ENCODE results near the gene LONP1. TPM values are rescaled to one million over a fixed set of nuclear protein-coding genes. Genes with fewer than 3 reads are reported as not detected.
"Not testable (repeated sequence)": the region's sequence is repeated elsewhere in the genome, so short reads cannot be mapped to it uniquely, and the experiment has no call there.

Gene LONP1
- total RNA-seq, 1 donor, result 46.4 TPM

- peak overlapping the region; percentile 87 for H3K4me3 ChIP-seq (ENCODE audit: low read length)
- no peaks in the 10 kb centered on the region for H3K9me3 ChIP-seq (ENCODE audit: low read depth, low read length)
- peaks cover 29% of the 10 kb centered on the region for H3K4me1 ChIP-seq (ENCODE audit: insufficient read depth, low read length)
- H3K27me3 ChIP-seq (ENCODE audit: insufficient read depth, low read length), result no peaks in the 10 kb centered on the region
Measured at GRCh38 chr19:5718579-5719273, 1.2 kb downstream of the LONP1 start.

- no peaks in the 10 kb centered on the region for H3K27me3 ChIP-seq (ENCODE audit: insufficient read depth, low read length)
- H3K9me3 ChIP-seq (ENCODE audit: low read depth, low read length), result no peaks in the 10 kb centered on the region
- H3K4me3 ChIP-seq (ENCODE audit: low read length), result no peak overlapping the region
- H3K4me1 ChIP-seq (ENCODE audit: insufficient read depth, low read length), result peaks cover 29% of the 10 kb centered on the region
Measured at GRCh38 chr19:5718037-5718578, 1.8 kb downstream of the LONP1 start.

- no peak overlapping the region for H3K4me3 ChIP-seq (ENCODE audit: low read length)
- H3K27me3 ChIP-seq (ENCODE audit: insufficient read depth, low read length), result no peaks in the 10 kb centered on the region
- H3K4me1 ChIP-seq (ENCODE audit: insufficient read depth, low read length), result peaks cover 29% of the 10 kb centered on the region
- no peaks in the 10 kb centered on the region for H3K9me3 ChIP-seq (ENCODE audit: low read depth, low read length)
Measured at GRCh38 chr19:5717215-5717935, 2.6 kb downstream of the LONP1 start.

GRCh38 chr19:5714816-5715215 is 5.1 kb downstream of the LONP1 start:
- H3K4me3 ChIP-seq (ENCODE audit: low read length), result no peak overlapping the region
- peaks cover 21% of the 10 kb centered on the region for H3K4me1 ChIP-seq (ENCODE audit: insufficient read depth, low read length)
- no peaks in the 10 kb centered on the region for H3K9me3 ChIP-seq (ENCODE audit: low read depth, low read length)
- H3K27me3 ChIP-seq (ENCODE audit: insufficient read depth, low read length), result no peaks in the 10 kb centered on the region

- no peak overlapping the region for H3K4me3 ChIP-seq (ENCODE audit: low read length)
- H3K27me3 ChIP-seq (ENCODE audit: insufficient read depth, low read length), result no peaks in the 10 kb centered on the region
- H3K9me3 ChIP-seq (ENCODE audit: low read depth, low read length), result no peaks in the 10 kb centered on the region
- peaks cover 7% of the 10 kb centered on the region for H3K4me1 ChIP-seq (ENCODE audit: insufficient read depth, low read length)
Measured at GRCh38 chr19:5713228-5713627, 6.7 kb downstream of the LONP1 start.

GRCh38 chr19:5711713-5712161 is 8.2 kb downstream of the LONP1 start:
- H3K27me3 ChIP-seq (ENCODE audit: insufficient read depth, low read length), result no peaks in the 10 kb centered on the region
- no peaks in the 10 kb centered on the region for H3K4me1 ChIP-seq (ENCODE audit: insufficient read depth, low read length)

GRCh38 chr19:5711025-5711424 is 8.9 kb downstream of the LONP1 start:
- no peaks in the 10 kb centered on the region for H3K9me3 ChIP-seq (ENCODE audit: low read depth, low read length)
- no peak overlapping the region for H3K4me3 ChIP-seq (ENCODE audit: low read length)
- no peaks in the 10 kb centered on the region for H3K4me1 ChIP-seq (ENCODE audit: insufficient read depth, low read length)
- H3K27me3 ChIP-seq (ENCODE audit: insufficient read depth, low read length), result no peaks in the 10 kb centered on the region

More at GRCh38 chr19:5711713-5712161, 8.2 kb downstream of the LONP1 start:
- no peaks in the 10 kb centered on the region for H3K9me3 ChIP-seq (ENCODE audit: low read depth, low read length)
- no peak overlapping the region for H3K4me3 ChIP-seq (ENCODE audit: low read length)

- Histone ChIP-seq H3K27me3 (ENCODE audit: insufficient read depth, low read length) (no peaks in the 10 kb centered on the region), H3K9me3 (ENCODE audit: low read depth, low read length) (no peaks in the 10 kb centered on the region), H3K4me1 (ENCODE audit: insufficient read depth, low read length) (no peaks in the 10 kb centered on the region), H3K4me3 (ENCODE audit: low read length) (no peak overlapping the region)
Measured at GRCh38 chr19:5707576-5708575, 12.1 kb downstream of the LONP1 start.

- no peak overlapping the region for H3K4me3 ChIP-seq (ENCODE audit: low read length)
- no peaks in the 10 kb centered on the region for H3K27me3 ChIP-seq (ENCODE audit: insufficient read depth, low read length)
- no peaks in the 10 kb centered on the region for H3K4me1 ChIP-seq (ENCODE audit: insufficient read depth, low read length)
- H3K9me3 ChIP-seq (ENCODE audit: low read depth, low read length), result no peaks in the 10 kb centered on the region
Measured at GRCh38 chr19:5706876-5707573, 12.9 kb downstream of the LONP1 start.

- Histone ChIP-seq H3K4me1 (ENCODE audit: insufficient read depth, low read length) (no peaks in the 10 kb centered on the region), H3K9me3 (ENCODE audit: low read depth, low read length) (no peaks in the 10 kb centered on the region), H3K4me3 (ENCODE audit: low read length) (no peak overlapping the region), H3K27me3 (ENCODE audit: insufficient read depth, low read length) (no peaks in the 10 kb centered on the region)
Measured at GRCh38 chr19:5705552-5705951, 14.4 kb downstream of the LONP1 start.

- H3K9me3 ChIP-seq (ENCODE audit: low read depth, low read length), result no peaks in the 10 kb centered on the region
- no peaks in the 10 kb centered on the region for H3K4me1 ChIP-seq (ENCODE audit: insufficient read depth, low read length)
- no peaks in the 10 kb centered on the region for H3K27me3 ChIP-seq (ENCODE audit: insufficient read depth, low read length)
- H3K4me3 ChIP-seq (ENCODE audit: low read length), result no peak overlapping the region
Measured at GRCh38 chr19:5703819-5704818, 15.8 kb downstream of the LONP1 start.

- H3K4me3 ChIP-seq (ENCODE audit: low read length); H3K4me1 ChIP-seq (ENCODE audit: insufficient read depth, low read length); H3K9me3 ChIP-seq (ENCODE audit: low read depth, low read length); H3K27me3 ChIP-seq (ENCODE audit: insufficient read depth, low read length): not testable (repeated sequence)
Measured at GRCh38 chr19:5702053-5702410, 17.9 kb downstream of the LONP1 start.

- H3K4me3 ChIP-seq (ENCODE audit: low read length), result no peak overlapping the region
- H3K27me3 ChIP-seq (ENCODE audit: insufficient read depth, low read length), result no peaks in the 10 kb centered on the region
- no peaks in the 10 kb centered on the region for H3K9me3 ChIP-seq (ENCODE audit: low read depth, low read length)
Measured at GRCh38 chr19:5700455-5701092, 19.4 kb downstream of the LONP1 start.

More at GRCh38 chr19:5700455-5701092, 19.4 kb downstream of the LONP1 start:
- H3K4me1 ChIP-seq (ENCODE audit: insufficient read depth, low read length), result no peaks in the 10 kb centered on the region

Measured in mononuclear cell (primary cell).